Measurements from ENCODE around the gene DNAH6.

Gene DNAH6

DNA sequence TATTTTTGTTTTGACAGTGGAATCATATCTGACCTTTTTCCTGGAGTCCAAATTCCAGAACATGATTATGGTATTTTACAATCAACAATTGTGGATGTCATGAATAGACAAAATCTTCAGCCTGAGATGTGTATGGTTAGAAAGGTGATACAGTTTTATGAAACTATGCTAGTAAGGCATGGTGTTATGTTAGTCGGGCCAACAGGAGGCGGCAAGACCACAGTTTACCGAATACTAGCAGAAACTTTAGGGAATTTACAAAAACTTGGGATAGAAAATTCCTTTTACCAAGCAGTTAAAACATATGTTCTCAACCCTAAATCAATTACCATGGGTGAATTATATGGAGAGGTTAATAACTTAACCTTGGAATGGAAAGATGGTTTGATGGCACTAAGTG lies 137.0 kb downstream of the DNAH6 start:
- DNase-seq (ENCODE audit: insufficient read length, low spot score) = no peak
- no peak for FAIRE-seq
- TF ChIP-seq, protein P1, sequence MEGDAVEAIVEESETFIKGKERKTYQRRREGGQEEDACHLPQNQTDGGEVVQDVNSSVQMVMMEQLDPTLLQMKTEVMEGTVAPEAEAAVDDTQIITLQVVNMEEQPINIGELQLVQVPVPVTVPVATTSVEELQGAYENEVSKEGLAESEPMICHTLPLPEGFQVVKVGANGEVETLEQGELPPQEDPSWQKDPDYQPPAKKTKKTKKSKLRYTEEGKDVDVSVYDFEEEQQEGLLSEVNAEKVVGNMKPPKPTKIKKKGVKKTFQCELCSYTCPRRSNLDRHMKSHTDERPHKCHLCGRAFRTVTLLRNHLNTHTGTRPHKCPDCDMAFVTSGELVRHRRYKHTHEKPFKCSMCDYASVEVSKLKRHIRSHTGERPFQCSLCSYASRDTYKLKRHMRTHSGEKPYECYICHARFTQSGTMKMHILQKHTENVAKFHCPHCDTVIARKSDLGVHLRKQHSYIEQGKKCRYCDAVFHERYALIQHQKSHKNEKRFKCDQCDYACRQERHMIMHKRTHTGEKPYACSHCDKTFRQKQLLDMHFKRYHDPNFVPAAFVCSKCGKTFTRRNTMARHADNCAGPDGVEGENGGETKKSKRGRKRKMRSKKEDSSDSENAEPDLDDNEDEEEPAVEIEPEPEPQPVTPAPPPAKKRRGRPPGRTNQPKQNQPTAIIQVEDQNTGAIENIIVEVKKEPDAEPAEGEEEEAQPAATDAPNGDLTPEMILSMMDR (IDR thresholded peaks at IDR 0.05; ENCODE audit: insufficient read depth, missing control alignments) = no peak

DNA sequence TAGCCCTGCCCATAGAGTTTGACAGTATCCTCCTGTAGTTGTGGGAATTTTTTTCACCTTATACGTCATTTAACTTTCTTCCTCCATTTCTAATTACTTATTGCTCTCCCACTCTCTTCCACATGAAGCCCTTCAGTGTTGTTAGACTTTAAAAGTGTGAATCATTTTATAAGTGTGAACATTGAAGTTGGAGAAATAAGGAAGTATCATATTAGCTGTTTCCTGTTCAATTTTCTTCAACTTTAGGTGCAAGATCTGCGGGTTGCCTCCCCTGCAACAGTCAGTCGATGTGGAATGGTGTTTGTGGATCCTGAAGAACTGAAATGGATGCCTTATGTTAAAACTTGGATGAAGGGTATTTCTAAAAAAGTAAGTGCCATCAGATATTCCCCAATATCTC lies 138.1 kb downstream of the DNAH6 start:
- DNase-seq (ENCODE audit: insufficient read length, low spot score) (no peak), FAIRE-seq (no peak)
- TF ChIP-seq, protein P1 (IDR thresholded peaks at IDR 0.05; ENCODE audit: insufficient read depth, missing control alignments) = no peak

DNA sequence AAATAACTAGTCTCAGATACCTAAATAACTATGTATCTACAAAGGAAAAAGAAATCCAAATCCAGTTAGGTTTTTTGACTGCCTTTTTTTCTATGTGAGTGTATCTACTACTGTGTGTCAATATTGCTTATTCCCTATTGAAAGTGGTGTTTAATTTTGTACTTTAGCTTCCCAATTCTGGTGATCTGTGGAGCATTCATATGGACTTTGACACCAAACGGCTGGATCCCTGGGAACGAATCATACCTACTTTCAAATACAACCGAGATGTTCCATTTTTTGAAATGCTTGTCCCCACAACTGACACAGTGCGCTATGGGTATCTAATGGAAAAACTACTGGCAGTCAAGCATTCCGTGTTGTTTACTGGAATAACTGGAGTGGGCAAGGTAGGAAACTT lies 152.8 kb downstream of the DNAH6 start:
- no peak for FAIRE-seq
- TF ChIP-seq, protein P1 (IDR thresholded peaks at IDR 0.05; ENCODE audit: insufficient read depth, missing control alignments) = no peak

DNA sequence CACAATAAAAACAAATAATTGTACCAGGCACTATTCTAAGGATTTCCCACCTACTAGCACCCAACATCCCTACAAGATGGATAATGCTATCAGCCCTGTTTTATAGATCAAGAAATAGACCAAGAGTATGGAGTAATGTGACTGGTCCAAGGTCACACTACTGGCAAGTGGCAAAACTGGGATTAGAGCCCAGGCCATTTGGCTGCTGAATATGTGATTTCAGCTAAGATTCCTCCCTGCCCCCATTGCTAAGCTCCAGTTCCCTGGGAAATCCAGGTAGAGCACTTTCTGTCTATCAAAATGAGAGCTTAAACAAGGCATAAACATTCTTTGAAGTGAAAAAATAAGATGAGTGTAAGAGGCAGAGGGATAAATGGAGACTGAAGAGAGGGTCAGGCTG lies 157.8 kb downstream of the DNAH6 start:
- DNase-seq (ENCODE audit: insufficient read length, low spot score) = no peak
- TF ChIP-seq, protein P1 (IDR thresholded peaks at IDR 0.05; ENCODE audit: insufficient read depth, missing control alignments) = no peak
- FAIRE-seq = no peak

More for the DNA sequence above, 152.8 kb downstream of the DNAH6 start:
- DNase-seq (ENCODE audit: insufficient read length, low spot score) = no peak

DNA sequence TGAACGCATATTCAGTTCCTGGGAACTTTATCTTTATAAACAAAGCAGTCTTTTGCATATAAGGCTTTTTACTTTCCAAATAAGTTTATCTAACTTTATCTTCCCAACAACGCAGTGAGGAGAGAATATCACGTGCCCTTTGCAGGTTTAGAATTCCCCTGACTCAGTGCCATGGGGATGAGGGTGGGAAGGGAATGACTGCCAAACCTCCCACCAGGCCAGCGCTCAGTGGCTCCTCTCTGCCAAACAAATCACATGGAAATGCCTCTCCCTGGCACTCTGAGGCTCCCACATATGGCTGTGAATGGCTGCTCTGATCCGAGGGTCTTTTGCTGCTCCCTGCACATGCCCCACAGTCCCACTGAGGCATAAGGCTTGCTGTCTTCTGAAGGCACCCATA lies 158.3 kb downstream of the DNAH6 start:
- TF ChIP-seq, protein P1 (IDR thresholded peaks at IDR 0.05; ENCODE audit: insufficient read depth, missing control alignments) = no peak
- no peak for FAIRE-seq
- DNase-seq (ENCODE audit: insufficient read length, low spot score) = no peak

DNA sequence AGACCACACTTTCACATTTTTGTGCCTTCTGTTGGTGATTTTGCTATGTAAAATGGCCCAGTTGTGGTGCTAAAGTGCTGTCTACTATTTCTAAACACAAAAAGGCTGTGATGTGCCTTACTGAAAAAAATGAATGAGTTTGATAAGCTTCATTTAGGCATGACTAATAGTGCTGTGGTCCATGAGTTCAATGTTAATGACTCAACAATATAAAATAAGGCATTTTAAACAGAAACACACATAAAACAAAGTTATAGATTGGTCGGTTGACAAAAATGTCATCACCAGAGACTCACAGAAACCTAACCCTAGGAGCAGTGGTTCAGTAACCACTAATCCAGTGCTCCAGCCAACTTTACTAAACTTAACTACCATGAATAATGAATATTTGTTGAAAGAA lies 160.0 kb downstream of the DNAH6 start:
- TF ChIP-seq, protein P1 (IDR thresholded peaks at IDR 0.05; ENCODE audit: insufficient read depth, missing control alignments) = no peak
- no peak for FAIRE-seq
- no peak for DNase-seq (ENCODE audit: insufficient read length, low spot score)

DNA sequence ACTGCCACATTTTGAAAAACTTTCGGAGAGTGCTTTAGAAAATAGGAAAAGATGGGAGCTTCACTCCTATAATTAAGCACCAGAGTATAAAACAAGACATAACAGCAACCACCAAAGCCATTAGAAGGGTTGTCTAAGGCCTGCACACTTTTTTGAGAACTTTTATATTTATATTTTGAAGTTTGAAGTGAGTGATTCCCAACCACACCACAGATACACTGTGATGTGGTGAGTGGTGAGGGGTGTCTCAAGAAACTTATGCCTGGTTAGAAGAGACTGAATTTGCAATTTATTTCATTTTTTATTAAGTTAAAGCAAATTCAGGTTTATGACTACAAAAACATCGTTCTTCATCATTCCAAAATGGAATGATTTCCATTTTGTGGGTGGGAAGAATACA lies 161.9 kb downstream of the DNAH6 start:
- TF ChIP-seq, protein P1 (IDR thresholded peaks at IDR 0.05; ENCODE audit: insufficient read depth, missing control alignments) = no peak
- FAIRE-seq (no peak), DNase-seq (ENCODE audit: insufficient read length, low spot score) (no peak)
